ENCODE measurements around the gene IGSF21.

IGSF21 gene

GRCh38 chr1:18120638-18121037, 13.0 kb downstream of the IGSF21 start:
- no peak for DNase-seq

GRCh38 chr1:18121072-18121820, 13.6 kb downstream of the IGSF21 start:
- DNase-seq, result no peak

- DNase-seq, result no peak
These were observed 15.9 kb downstream of the IGSF21 start for GRCh38 chr1:18123467-18123992.

GRCh38 chr1:18124977-18125376, 17.4 kb downstream of the IGSF21 start:
- no peak for DNase-seq

DNA sequence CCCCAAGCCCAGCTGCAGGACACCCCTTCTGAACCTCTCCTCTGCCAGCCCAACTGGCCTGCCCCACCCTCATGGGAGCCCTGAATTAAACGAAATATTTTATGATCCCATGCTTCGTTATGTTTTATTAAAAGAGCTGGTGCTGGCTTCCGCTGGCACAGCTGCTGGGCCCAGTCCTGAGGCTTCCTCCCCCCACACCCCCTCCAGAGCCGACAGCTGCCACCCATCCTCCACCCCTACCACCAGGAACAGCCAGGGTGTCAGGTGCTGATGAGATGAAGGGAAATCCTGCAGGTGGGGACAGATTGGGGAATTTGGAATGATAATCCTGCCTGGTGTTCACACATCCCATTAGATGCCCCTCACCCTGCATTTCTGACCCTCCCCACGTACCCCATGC, 19.0 kb downstream of the IGSF21 start:
- DNase-seq, result no peak

DNA sequence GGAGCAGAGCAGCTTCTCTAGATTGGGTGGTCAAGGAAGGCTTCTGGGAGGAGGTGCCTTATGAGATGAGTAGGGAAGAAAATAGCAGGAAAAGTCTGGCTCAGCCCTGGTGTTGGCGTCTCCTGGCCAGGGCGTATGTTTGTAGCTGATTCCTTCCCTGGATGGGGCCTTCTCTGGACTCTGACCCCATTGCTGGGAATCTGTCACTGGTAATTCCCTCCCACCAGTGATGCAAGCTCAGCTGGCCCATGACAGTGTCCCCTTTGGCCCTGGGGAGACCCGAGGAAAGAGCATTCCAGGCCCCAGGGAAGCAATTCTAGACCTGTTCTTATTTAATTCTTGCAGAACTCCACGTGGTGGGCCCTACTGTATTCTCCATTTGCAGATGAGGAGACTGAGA, 20.7 kb downstream of the IGSF21 start:
- DNase-seq, result no peak

DNA sequence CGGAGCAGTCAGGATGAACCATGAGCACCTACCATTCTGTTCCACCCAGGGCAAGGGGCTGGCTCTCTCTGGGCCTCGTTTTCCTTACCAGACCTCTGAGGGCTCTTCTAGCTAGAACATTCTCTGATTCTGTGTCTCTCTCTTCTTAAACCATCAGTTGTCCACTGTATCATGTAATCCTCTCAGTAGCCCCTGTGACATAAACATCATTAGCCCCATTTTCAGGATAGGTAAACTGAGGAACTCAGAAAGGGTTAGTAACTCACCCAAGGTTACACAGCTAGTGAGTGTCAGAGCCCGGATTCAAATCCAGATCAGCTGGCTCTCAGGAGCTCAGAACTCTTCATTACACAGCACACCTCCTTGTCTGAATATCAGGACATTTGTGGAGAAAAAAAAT, 22.8 kb downstream of the IGSF21 start:
- no peak for DNase-seq

- DNase-seq, result no peak
These were observed 24.6 kb downstream of the IGSF21 start for GRCh38 chr1:18132022-18132710.

DNA sequence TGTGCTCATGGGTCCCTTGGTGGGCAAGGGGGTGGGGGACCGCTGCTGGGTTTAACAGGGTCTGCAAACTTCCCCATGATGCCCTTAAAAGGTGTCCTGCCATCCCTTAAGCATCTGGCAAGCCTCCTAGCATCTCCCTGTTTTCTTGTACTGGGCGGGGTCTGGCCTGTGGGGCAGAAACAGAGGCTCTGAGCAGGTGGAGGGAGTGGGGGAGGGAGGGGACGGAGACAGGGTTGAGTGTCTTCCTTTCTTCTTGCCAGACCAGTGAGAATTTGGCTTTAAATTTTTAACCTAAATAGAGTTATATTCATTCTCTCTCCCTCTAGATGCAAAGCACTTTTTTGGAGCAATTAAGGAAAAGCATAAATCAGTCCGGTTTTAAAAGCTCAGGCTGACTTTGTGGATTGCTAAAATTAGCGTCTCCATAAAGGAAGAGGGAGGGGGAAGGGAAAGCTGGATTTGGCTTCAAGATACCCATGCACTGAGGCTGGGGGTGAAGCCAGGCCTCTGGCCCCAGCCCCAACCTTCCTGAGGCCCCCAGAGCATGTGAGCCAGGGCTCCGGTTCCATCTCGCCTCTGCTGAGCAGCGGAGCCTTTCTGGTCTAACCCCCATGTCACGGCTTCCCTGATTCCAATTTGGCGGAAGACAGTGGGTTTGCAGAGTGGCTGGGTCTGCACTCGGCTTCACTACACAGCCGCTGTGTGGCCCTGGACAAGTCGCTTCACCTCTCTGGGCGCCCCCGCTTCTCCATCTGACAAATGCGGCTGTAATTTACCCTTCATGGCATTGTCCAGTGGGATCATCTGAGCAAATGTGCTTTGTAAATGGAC, 25.3 kb downstream of the IGSF21 start:
- no peak for DNase-seq

DNA sequence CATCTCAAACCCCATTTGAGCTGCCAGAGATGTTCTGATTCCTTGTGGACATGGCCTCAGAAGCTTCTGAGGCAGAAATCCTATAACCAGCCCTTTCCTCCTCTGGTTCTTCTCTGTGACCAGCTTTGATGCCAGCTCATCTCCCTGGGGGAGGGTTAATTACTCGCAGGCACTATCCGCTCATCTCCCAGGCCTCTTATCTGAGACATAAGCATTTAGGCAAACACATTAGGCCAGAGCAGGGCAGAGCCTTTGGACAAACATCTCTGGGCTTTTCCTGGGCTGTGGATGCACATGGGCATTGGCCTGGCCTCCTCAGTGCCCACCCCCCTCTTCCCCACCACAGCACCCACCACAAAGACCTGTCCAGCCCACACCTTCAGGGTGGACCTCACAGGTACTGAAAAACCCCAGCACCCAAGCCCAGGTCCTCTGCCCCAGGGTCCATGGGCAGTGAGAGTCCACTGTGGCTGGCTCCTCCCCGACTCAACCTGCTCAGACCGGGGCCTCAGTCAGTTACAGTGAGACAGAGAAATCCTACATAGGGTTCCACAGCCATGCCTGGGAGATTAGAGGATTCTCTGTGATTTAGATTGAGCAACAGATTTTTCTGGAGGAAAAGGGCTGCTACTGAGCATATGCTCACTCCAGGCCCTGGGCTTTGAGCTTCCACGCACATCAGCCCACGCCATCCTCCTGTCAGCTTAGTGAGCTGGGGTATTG, 26.9 kb downstream of the IGSF21 start:
- no peak for DNase-seq

DNA sequence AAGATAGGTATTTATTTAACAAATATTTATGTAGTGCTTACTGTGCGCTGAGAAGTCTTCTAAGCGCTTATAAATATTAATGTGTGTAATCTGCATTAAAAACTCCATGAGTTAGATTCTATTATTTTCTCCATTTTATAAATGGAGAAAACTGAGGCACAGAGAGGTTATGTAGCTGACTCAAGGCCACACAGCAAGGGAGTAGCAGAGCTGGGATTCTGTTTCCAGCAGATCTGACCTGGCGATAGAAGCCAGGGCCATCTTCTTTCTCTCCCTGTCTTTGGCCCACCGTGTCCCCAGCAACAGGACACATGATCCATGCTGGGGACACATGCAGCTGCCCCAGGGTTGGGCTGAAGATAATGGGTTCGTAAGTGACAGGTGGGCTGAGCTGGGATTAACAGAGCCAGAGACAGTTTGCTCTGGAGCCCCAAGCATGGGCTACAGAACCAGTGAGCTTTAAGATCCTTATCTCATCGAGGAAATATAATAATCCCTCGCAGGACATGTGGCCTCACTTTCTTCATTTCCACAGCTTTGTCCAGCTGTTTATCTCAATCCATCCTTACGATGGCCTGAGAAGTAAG, 30.3 kb downstream of the IGSF21 start:
- no peak for DNase-seq

DNA sequence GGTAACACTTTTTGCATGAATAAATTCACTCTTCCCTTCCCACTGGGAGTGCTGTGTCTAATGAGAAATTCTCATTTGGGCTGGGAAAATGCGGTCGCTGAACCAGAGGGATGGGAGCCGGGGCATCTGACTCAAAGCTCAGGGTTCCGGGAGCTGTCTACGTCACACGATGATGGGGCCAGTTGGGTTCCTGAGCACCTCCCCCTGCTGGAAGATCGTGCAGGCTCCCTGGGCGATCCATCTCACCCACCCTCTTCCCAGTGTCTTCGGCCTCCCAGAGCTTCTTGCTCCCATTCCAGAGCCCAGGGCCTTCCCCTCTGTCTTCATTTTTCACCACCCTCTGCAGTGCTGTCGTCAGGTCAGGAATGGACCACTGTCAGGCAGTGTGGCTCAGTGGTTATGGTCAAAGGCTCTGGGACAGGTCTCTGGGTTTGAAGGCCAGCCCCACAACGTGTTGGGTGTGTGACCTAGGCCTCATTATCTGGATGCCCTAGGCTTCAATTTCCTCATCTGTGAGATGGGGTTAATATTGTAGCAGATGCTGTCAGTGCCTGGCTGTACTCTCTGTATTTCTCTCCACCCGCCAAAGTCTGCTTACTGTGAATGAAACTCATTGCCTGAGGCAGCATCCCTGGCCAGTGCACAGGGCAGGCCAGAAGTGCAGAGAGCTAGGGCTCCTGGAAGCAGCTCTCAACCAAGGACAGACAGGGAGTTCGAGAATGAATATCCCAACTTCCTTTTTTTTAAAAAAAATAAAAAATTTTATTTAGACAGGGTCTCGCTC, 31.8 kb downstream of the IGSF21 start:
- DNase-seq, result no peak

DNA sequence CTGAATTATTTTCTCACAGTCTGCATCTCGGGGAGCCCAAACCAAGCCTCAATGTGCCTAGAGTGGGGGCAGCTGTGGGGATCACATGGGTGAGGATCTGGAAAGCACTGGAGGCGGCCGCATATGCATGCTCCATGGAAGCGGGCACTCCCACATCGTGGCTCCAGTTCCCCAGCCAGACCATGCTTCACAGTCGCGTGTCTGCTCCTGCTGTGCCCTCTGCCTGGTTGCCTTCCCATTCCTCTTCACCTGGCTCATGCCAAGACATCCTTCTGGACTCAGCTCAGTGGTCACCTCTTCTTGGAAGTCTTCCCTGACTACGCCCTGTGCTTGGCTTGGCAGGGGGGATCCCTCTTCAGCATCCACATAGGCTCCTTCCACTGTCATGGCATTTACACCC, 32.8 kb downstream of the IGSF21 start:
- no peak for DNase-seq

DNA sequence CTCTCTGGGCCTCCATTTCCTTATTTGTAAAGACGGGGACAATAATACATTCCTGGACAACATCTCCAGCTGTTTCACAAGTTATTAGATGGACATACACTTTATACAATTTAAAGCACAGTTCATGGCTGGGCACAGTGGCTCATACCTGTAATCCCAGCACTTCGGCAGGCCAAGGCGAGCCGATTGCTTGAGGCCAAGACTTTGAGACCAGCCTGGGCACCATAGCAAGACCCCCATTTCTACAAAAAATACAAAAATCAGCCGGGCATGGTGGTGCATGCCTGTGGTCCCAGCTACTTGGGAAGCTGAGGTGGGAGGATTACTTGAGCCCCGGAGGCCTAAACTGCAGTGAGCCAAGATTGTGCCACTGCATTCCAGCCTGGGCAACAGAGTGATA, 34.1 kb downstream of the IGSF21 start:
- no peak for DNase-seq

- DNase-seq, result no peak
These were observed 34.9 kb downstream of the IGSF21 start for GRCh38 chr1:18142471-18142870.

DNA sequence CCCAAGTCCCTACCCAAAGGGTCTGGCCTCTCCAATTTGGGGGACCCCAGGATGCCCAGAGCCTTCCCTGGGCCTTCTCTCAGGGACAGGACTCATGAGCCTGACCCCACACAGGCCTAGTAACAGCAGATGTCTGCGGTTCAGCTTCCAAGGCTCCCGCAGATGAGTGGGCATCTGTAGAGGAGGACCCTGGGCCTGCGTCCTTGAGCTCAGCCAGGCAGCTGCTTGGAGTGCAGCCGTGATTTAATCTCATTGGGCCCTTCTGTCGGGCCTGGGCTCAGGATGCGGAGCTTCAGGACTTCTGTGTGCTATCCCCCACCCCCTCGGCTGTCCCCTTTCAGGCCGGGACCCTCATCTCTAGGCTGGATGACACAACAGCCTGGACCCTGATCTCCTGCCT, 35.4 kb downstream of the IGSF21 start:
- DNase-seq, result no peak

DNA sequence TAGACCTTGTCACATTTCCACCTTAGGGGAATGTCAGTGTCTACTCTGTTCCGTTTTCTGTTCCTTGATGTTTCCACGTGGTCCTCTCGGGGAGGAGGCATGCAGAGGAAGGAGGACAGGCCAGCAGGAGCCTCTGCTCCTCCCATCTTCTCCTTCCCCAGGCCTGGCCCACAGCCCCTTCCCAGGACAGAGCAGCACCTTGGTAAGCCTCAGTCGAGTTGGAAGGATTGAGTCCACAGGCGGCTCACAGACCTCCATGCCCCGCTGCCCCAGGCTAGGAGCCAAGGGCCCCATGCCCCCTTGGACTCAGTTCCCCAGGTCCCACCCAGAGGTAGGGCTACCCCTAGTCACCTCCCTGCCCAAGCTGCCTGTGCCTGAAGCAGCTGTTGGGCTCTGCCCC, 36.5 kb downstream of the IGSF21 start:
- DNase-seq, result no peak

- no peak for DNase-seq
These were observed 37.5 kb downstream of the IGSF21 start for GRCh38 chr1:18144916-18145647.

DNA sequence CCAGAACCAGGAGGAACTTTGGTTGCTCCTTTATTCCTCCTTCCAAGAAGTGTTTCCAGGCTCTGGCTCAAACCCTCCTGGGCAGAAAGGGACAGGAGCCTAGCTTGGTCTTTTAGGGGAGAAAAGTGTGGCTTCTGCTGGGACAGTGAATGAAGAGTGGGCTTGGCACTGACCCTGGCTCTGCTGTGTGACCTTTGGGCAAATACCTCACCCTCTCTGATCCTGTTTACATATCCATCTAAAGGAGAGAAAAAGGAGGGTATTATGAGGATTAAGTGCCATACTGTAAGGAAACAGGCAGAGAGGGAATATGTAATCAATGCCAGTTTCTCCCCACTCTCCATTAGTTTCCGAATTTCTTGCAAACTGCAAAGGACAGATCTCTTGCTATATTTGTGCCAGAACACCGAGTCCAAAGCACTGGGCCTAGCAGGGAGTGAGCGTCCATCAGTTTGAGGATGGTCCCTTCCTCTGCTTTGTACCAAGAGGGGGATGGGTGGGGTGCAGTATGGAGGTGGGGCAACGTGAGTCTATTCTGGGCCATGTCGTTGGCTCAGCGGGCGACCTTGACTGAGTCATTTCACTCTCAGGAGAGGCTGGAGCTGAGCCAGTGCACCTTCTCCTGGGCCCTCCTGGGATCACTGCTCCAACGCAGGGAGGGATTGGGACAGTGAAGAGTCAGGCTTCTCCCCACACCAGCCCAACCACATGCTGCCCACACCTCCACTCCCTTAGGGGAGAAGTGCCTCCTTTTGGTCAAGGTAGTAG, 38.4 kb downstream of the IGSF21 start:
- DNase-seq, result no peak

GRCh38 chr1:18146886-18147285, 39.3 kb downstream of the IGSF21 start:
- no peak for DNase-seq

Data from NCI-H446 treated with DMSO at 0.1 percent for 48 hours (cell line).